Right ventricle myocardium inferior (tissue), 1 donor: ENCODE results near the gene BSN. TPM values are rescaled to one million over a fixed set of nuclear protein-coding genes. Genes with fewer than 3 reads are reported as not detected.

Experiments
- ATAC-seq: fragments of 200-7000 bp; cut with Tn5 transposase; one replicate; pipeline ENCODE4 v1.9.1; 2020; ENCODE audit warnings: mild to moderate bottlenecking, moderate library complexity
- DNase-seq: peaks from one replicate; pipeline ENCODE4 v3.0.0; 2021; ENCODE audit errors: missing footprints
- intact Hi-C: fragments of 100-400 bp; cut with DNase I; formaldehyde crosslinking; loops from one replicate; pipeline ENCODE4 v1.11.0; 2022
- long read RNA-seq: library from polyadenylated mRNA; unstranded; transcript quantifications from one replicate; pipeline ENCODE4 v2.0.0, GENCODE V29; 2021
- total RNA-seq: library from RNA; stranded (reverse); fragmentation: NEBNext Ultra II Directional; extraction: Animal tissue kit (Norgen Biotek cat#: 25700); gene quantifications from one replicate; pipeline ENCODE4 v1.2.1, GENCODE V29; 2021
- donor health status: DM: no; HTN: yes; CAD: no; lungs with severe emphysema.

Gene BSN
- 0.27 TPM for total RNA-seq
- long read RNA-seq: 0 reads

- ATAC-seq: peak; percentile 98
- DNase-seq: peak; percentile 95
- intact Hi-C loops: loop anchor here (5.0 kb wide), 1 partner anchor 93 kb away; no protein-coding TSS in a partner anchor
Measured at GRCh38 chr3:49553692-49554632, at the start of gene BSN. Gene BSN, plus strand, starts transcription at chr3:49554477. Its CDS starts 126 bp downstream, at chr3:49554603.

GRCh38 chr3:49506906-49507305, 47.4 kb upstream of the BSN start:
- intact Hi-C loops: no loop called here
- DNase-seq: no peak
- no peak for ATAC-seq

GRCh38 chr3:49509028-49509561, 45.2 kb upstream of the BSN start:
- no peak for ATAC-seq
- intact Hi-C loops: no loop called here

GRCh38 chr3:49511639-49512038, 42.6 kb upstream of the BSN start:
- intact Hi-C loops: no loop called here
- DNase-seq (no peak), ATAC-seq (no peak)

More at GRCh38 chr3:49509028-49509561, 45.2 kb upstream of the BSN start:
- DNase-seq: no peak

- intact Hi-C loops: no loop called here
- DNase-seq (no peak), ATAC-seq (no peak)
Measured at GRCh38 chr3:49512781-49513355, 41.4 kb upstream of the BSN start.

GRCh38 chr3:49513494-49514124, 40.7 kb upstream of the BSN start:
- intact Hi-C loops: no loop called here
- DNase-seq (no peak), ATAC-seq (no peak)

- ATAC-seq (no peak), DNase-seq (no peak)
- intact Hi-C loops: loop anchor here (5.0 kb wide), 1 partner anchor 46 kb away; the partner anchor contains the start of gene DAG1
Measured at GRCh38 chr3:49518016-49518415, 36.3 kb upstream of the BSN start.

GRCh38 chr3:49518441-49518840, 35.8 kb upstream of the BSN start:
- DNase-seq: no peak
- intact Hi-C loops: loop anchor here (5.0 kb wide), 1 partner anchor 46 kb away; the partner anchor contains the start of gene DAG1
- no peak for ATAC-seq

- no peak for ATAC-seq
- DNase-seq: no peak
- intact Hi-C loops: loop anchor here (5.0 kb wide), 1 partner anchor 47 kb away; the partner anchor contains the start of gene DAG1
Measured at GRCh38 chr3:49519296-49519695, 35.0 kb upstream of the BSN start.

- DNase-seq: no peak
- intact Hi-C loops: loop anchor here (5.0 kb wide), 1 partner anchor 48 kb away; the partner anchor contains the start of gene DAG1
- ATAC-seq: no peak
Measured at GRCh38 chr3:49519916-49520385, 34.3 kb upstream of the BSN start.

GRCh38 chr3:49523756-49524747, 30.2 kb upstream of the BSN start:
- intact Hi-C loops: no loop called here
- no peak for ATAC-seq
- no peak for DNase-seq

GRCh38 chr3:49529567-49529966, 24.7 kb upstream of the BSN start:
- intact Hi-C loops: no loop called here
- ATAC-seq: no peak
- DNase-seq: no peak

GRCh38 chr3:49530231-49530630, 24.0 kb upstream of the BSN start:
- DNase-seq (no peak), ATAC-seq (no peak)
- intact Hi-C loops: no loop called here

- intact Hi-C loops: no loop called here
Measured at GRCh38 chr3:49530701-49531100, 23.6 kb upstream of the BSN start.

GRCh38 chr3:49531218-49531617, 23.1 kb upstream of the BSN start:
- ATAC-seq (no peak), DNase-seq (no peak)
- intact Hi-C loops: no loop called here

More at GRCh38 chr3:49530701-49531100, 23.6 kb upstream of the BSN start:
- no peak for ATAC-seq
- DNase-seq: no peak

- intact Hi-C loops: no loop called here
- no peak for ATAC-seq
- no peak for DNase-seq
Measured at GRCh38 chr3:49531715-49532114, 22.6 kb upstream of the BSN start.

- DNase-seq: no peak
- intact Hi-C loops: no loop called here
- ATAC-seq: peak; percentile 18
Measured at GRCh38 chr3:49533031-49533430, 21.2 kb upstream of the BSN start.
